GM12878 (cell line): Measurements from ENCODE around the gene LARGE1. TPM values are rescaled to one million over a fixed set of nuclear protein-coding genes. Genes with fewer than 3 reads are reported as not detected.

Source experiments
- ATAC-seq: fragments of 200-7000 bp; cut with Tn5 transposase; 3 replicates; pipeline ENCODE4 v1.9.1; 2020; ENCODE audit warnings: mild to moderate bottlenecking, moderate library complexity
- BruUV-seq: library from RNA; stranded (reverse); fragments of 400-500 nt; replicated peaks from 2 replicates; lab custom pipeline; 2021; lab: Mats Ljungman, UMichigan
- CTCF ChIA-PET: fragments of 300-600 bp; sonication (Branson Sonifier 250); formaldehyde crosslinking; extraction: SDS; loops from one replicate; lab custom pipeline; 2021; ENCODE audit warnings: inconsistent platforms; lab: Yijun Ruan, JAX
- POLR2A ChIA-PET: fragments of 350-600 bp; formaldehyde crosslinking; extraction: SDS; loops from one replicate; lab custom pipeline; 2021; ENCODE audit warnings: inconsistent platforms; lab: Charles Lee
- RAD21 ChIA-PET: fragments of 300-600 bp; sonication (Branson Sonifier 250); formaldehyde crosslinking; loops from one replicate; lab custom pipeline; 2023; ENCODE audit warnings: antibody characterized with exemption; ENCODE audit not compliant: unreplicated experiment; lab: Charles Lee
- SMC1A ChIA-PET: fragments of 300-600 bp; sonication (Branson Sonifier 250); formaldehyde crosslinking; loops from one replicate; lab custom pipeline; 2023; ENCODE audit not compliant: unreplicated experiment, uncharacterized antibody; lab: Charles Lee
- DNase-seq: peaks from one replicate; pipeline ENCODE4 v3.0.0-alpha.2; 2011; ENCODE audit warnings: low read depth, low spot score
- FAIRE-seq: peaks from 3 replicates; lab custom pipeline; 2011; peaks lifted over from hg19 to GRCh38; lab: Jason Lieb, UNC
- H2AFZ ChIP-seq: 2 replicates; pipeline ENCODE4 v1.6.0; 2011; ENCODE audit warnings: low read depth, low read length, control low read depth; ENCODE audit not compliant: control insufficient read depth
- H3K27ac ChIP-seq: 2 replicates; pipeline ENCODE4 v1.5.1; 2011; ENCODE audit warnings: control low read depth; ENCODE audit not compliant: control insufficient read depth, insufficient read depth
- H3K27me3 ChIP-seq, 2 experiments: replicated peaks in 1 of 2; 2 replicates each; pipeline versions ENCODE4 v1.6.0 to v1.6.1; 2011; ENCODE audit warnings: low read length in 1 of 2; ENCODE audit not compliant: control insufficient read depth in 2 of 2, insufficient read depth in 2 of 2
- H3K36me3 ChIP-seq, 2 experiments: 2 replicates each; pipeline ENCODE4 v1.5.1; 2011; ENCODE audit warnings: low read length in 1 of 2; ENCODE audit not compliant: control insufficient read depth in 2 of 2, insufficient read depth in 2 of 2
- H3K4me1 ChIP-seq: 2 replicates; pipeline ENCODE4 v1.6.1; 2011; ENCODE audit warnings: mild to moderate bottlenecking, low read length, moderate library complexity, mixed read lengths; ENCODE audit not compliant: control insufficient read depth, insufficient read depth
- H3K4me2 ChIP-seq: 2 replicates; pipeline ENCODE4 v1.6.0; 2011; ENCODE audit warnings: control low read depth; ENCODE audit not compliant: control insufficient read depth, insufficient read depth
- H3K4me3 ChIP-seq: fragments of 200-600 bp; sonication (generic); 2 replicates; pipeline ENCODE4 v1.5.1; 2016
- H3K79me2 ChIP-seq: 2 replicates; pipeline ENCODE4 v1.6.0; 2011; ENCODE audit warnings: low read length; ENCODE audit not compliant: control insufficient read depth, insufficient read depth
- H3K9ac ChIP-seq: 2 replicates; pipeline ENCODE4 v1.8.0; 2011; ENCODE audit warnings: low read length, control low read depth, mixed read lengths; ENCODE audit not compliant: control insufficient read depth, insufficient read depth
- H3K9me3 ChIP-seq: replicated peaks from 3 replicates; pipeline ENCODE4 v1.5.1; 2011; ENCODE audit warnings: mild to moderate bottlenecking, low read length; ENCODE audit not compliant: control insufficient read depth, insufficient read depth
- H4K20me1 ChIP-seq: 2 replicates; pipeline ENCODE4 v1.6.0; 2011; ENCODE audit not compliant: control insufficient read depth, insufficient read depth
- CBX5 ChIP-seq: sonication (generic); IDR thresholded peaks from 2 replicates; pipeline ENCODE4 v1.6.1; 2016; ENCODE audit warnings: low read depth, moderate library complexity, mild to moderate bottlenecking, inconsistent platforms
- CEBPZ ChIP-seq: fragments of 150-350 bp; IDR thresholded peaks from 2 replicates; pipeline ENCODE4 v1.6.1; 2016; ENCODE audit warnings: low read depth, low read length
- EED ChIP-seq: sonication (generic); IDR thresholded peaks from 2 replicates; pipeline ENCODE4 v1.6.1; 2016; ENCODE audit warnings: antibody characterized with exemption, low read depth
- EP300 ChIP-seq, 2 experiments: fragments of 150-350 bp in 1 of 2; IDR thresholded peaks; 2 replicates each; pipeline ENCODE4 v1.6.1; 2011 to 2012; ENCODE audit warnings: low read depth in 2 of 2, low read length in 2 of 2, borderline replicate concordance in 1 of 2, improper control_type of control experiment in 1 of 2, inconsistent platforms in 1 of 2; ENCODE audit not compliant: control insufficient read depth in 1 of 2
- JUNB ChIP-seq: IDR thresholded peaks from 2 replicates; pipeline ENCODE4 v1.6.1; 2016; ENCODE audit warnings: antibody characterized with exemption, mild to moderate bottlenecking
- KDM1A ChIP-seq: fragments of 200-600 bp; sonication (generic); IDR thresholded peaks from 2 replicates; pipeline ENCODE4 v1.6.1; 2016; ENCODE audit warnings: borderline replicate concordance
- PAX5 ChIP-seq: IDR thresholded peaks from 2 replicates; pipeline ENCODE4 v1.6.1; 2011; ENCODE audit warnings: low read depth, low read length, borderline replicate concordance
- PBX3 ChIP-seq: IDR thresholded peaks from 2 replicates; pipeline ENCODE4 v1.6.1; 2011; ENCODE audit warnings: mild to moderate bottlenecking, low read depth, low read length, moderate library complexity; ENCODE audit not compliant: insufficient replicate concordance
- PML ChIP-seq: IDR thresholded peaks from 2 replicates; pipeline ENCODE4 v1.6.1; 2012; ENCODE audit warnings: low read length, inconsistent platforms
- PRDM15 ChIP-seq: fragments of 450-650 bp; formaldehyde crosslinking; IDR thresholded peaks from 2 replicates; pipeline ENCODE4 v1.4.0; 2020; ENCODE audit warnings: mild to moderate bottlenecking, moderate library complexity
- RAD51 ChIP-seq: fragments of 450-650 bp; IDR thresholded peaks from 2 replicates; pipeline ENCODE4 v1.6.1; 2016; ENCODE audit warnings: moderate library complexity, mild to moderate bottlenecking, inconsistent platforms
- RCOR1 ChIP-seq: conservative IDR thresholded peaks from 2 replicates; pipeline ENCODE4 v1.6.1; 2012; ENCODE audit warnings: low read depth, low read length, improper control_type of control experiment
- SREBF2 ChIP-seq: IDR thresholded peaks from 2 replicates; pipeline ENCODE4 v1.6.1; 2012; ENCODE audit warnings: mild to moderate bottlenecking, low read length
- STAT1 ChIP-seq: fragments of 450-650 bp; conservative IDR thresholded peaks from 2 replicates; pipeline ENCODE4 v1.6.1; 2014; ENCODE audit warnings: antibody characterized with exemption, mild to moderate bottlenecking
- TAF1 ChIP-seq: IDR thresholded peaks from 2 replicates; pipeline ENCODE4 v1.6.1; 2011; ENCODE audit warnings: mild to moderate bottlenecking, low read depth, low read length, borderline replicate concordance
- TCF12 ChIP-seq: IDR thresholded peaks from 2 replicates; pipeline ENCODE4 v1.6.1; 2011; ENCODE audit warnings: low read depth, mild to moderate bottlenecking, low read length
- ZBED1 ChIP-seq: IDR thresholded peaks from 2 replicates; pipeline ENCODE4 v1.6.1; 2016; ENCODE audit warnings: borderline replicate concordance
- ZNF207 ChIP-seq: fragments of 450-650 bp; IDR thresholded peaks from 2 replicates; pipeline ENCODE4 v1.6.1; 2014; ENCODE audit warnings: antibody characterized with exemption, mild to moderate bottlenecking, borderline replicate concordance
- WGBS: methylation state at CpG from one replicate; pipeline ENCODE4 v1.1.6; 2016; ENCODE audit warnings: low lambda C conversion rate; ENCODE audit not compliant: insufficient replicate concordance, insufficient coverage; ENCODE audit errors: missing lambda C conversion rate; 5-methylcytosine and 5-hydroxymethylcytosine counted together
- in situ Hi-C: fragments of 300-500 bp; cut with MboI; formaldehyde crosslinking; loops from 9 replicates; pipeline ENCODE4 v1.14.3; 2018; ENCODE audit warnings: mixed read lengths
- intact Hi-C: fragments of 100-400 bp; cut with micrococcal nuclease; formaldehyde crosslinking; loops from one replicate; pipeline ENCODE4 v1.14.2; 2022; ENCODE audit not compliant: unreplicated experiment
- polyA plus RNA-seq, 11 experiments: library from polyadenylated mRNA; depleted of rRNA in 4 of 11; unstranded in 6 of 11; stranded (reverse) in 5 of 11; fragments of >200 nt; fragmentation: Nextera tagmentation in 4 of 11; fragmentation: Illumina TruSeq in 1 of 11; extraction: Ambion mirVana in 4 of 11; extraction: Trizol in 1 of 11; gene quantifications; 1 replicate in 1 of 11; 2 replicates in 10 of 11; pipeline versions ENCODE4 v1.2.1 to v1.2.3, GENCODE V29; 2011 to 2016; ENCODE audit warnings: inconsistent platforms in 2 of 11, missing spikeins in 2 of 11, low read depth in 1 of 11
- total RNA-seq, 4 experiments: library from RNA; depleted of rRNA in 3 of 4; stranded (reverse); fragments of >200 nt in 3 of 4; fragmentation: Illumina TruSeq in 1 of 4; extraction: Trizol in 1 of 4; gene quantifications; 2 replicates each; pipeline versions ENCODE4 v1.2.1 to v1.2.3, GENCODE V29; 2013 to 2021

The LARGE1 gene
- total and polyA plus RNA-seq, 10 of the 15 experiments (the other 5 are each of a cell fraction or from before 2014, with no cell fraction given) = 3.2 to 41.4 (median 17.3) TPM

GRCh38 chr22:33382436-33382835 is 537.8 kb downstream of the LARGE1 start:
- Histone ChIP-seq H3K9me3 (no peaks in the 10 kb centered on the region; the same call in 1 of the 3 replicates), H3K4me3 (no peak overlapping the region), H3K27me3 (no peaks in the 10 kb centered on the region), H2AFZ (no peak overlapping the region), H3K9ac (no peak overlapping the region), H3K4me2 (no peak overlapping the region), H3K79me2 (no peaks in the 10 kb centered on the region), H3K4me1 (no peaks in the 10 kb centered on the region), H3K27ac (no peak overlapping the region), H4K20me1 (no peaks in the 10 kb centered on the region), H3K36me3 (peaks cover 0 to 4% of the 10 kb centered on the region in 2 experiments; a peak in 3 of 4 replicates)
- BruUV-seq = no TSS peak
- ChIA-PET CTCF (interaction anchor here (0.6 kb wide), 1 partner anchor 76 kb away, joined by 3 read pairs; no protein-coding TSS in a partner anchor), RAD21 (no interaction called here), SMC1A (interaction anchor here (0.7 kb wide), 1 partner anchor 131 kb away, joined by 3 read pairs; no protein-coding TSS in a partner anchor), POLR2A (no interaction called here)
- ATAC-seq (no peak), FAIRE-seq (no peak), DNase-seq (no peak)
- in situ Hi-C loops (no loop called here), intact Hi-C loops (no loop called here)
- 97% methylated on average over 8 of the region's 8 CpGs for WGBS
- TF ChIP-seq EP300 (IDR thresholded peaks at IDR 0.05; ENCODE audit: borderline replicate concordance in 1 of 2, control insufficient read depth in 1 of 2, low read depth in 2 of 2, low read length in 2 of 2) (no peak), PRDM15 (CRISPR knock-in tag) (no peak), TAF1 (no peak), SREBF2 (no peak), ZBED1 (no peak), TCF12 (no peak), RCOR1 (no peak), STAT1 (no peak), CBX5 (no peak), PAX5 (no peak), ZNF207 (no peak), PBX3 (no peak), EED (no peak), RAD51 (no peak), PML (no peak), CEBPZ (no peak), JUNB (no peak), KDM1A (no peak)
